ENCODE data around the gene SGMS1.

GRCh38 chr10:50286517-50286916 is 337.2 kb downstream of the SGMS1 start:
- TF ChIP-seq CTCF (IDR thresholded peaks at IDR 0.05; ENCODE audit: low read depth, low read length, poor library complexity, severe bottlenecking) (no peak), EZH2phosphoT487 (IDR thresholded peaks at IDR 0.05; ENCODE audit: borderline replicate concordance, low read length) (no peak)

All from DOHH2 (cell line).